Panc1 (cell line): ENCODE measurements around the gene TMEM131L.

Experiments used
- POLR2AphosphoS5 ChIP-seq: IDR thresholded peaks from 2 replicates; pipeline ENCODE4 v1.6.1; 2012; ENCODE audit warnings: mild to moderate bottlenecking, low read depth, low read length, moderate library complexity
- REST ChIP-seq, 2 experiments: IDR thresholded peaks; 2 replicates each; pipeline ENCODE4 v1.6.1; 2011 to 2012; ENCODE audit warnings: low read depth in 2 of 2, control low read depth in 1 of 2, low read length in 1 of 2, mild to moderate bottlenecking in 1 of 2, moderate library complexity in 1 of 2; ENCODE audit not compliant: insufficient read depth in 1 of 2
- TF ChIP-seq, protein P1 (sequence below): fragments of 450-650 bp; IDR thresholded peaks from 2 replicates; pipeline ENCODE4 v1.5.1; 2017; ENCODE audit warnings: mild to moderate bottlenecking

- no peak for TF ChIP-seq POLR2AphosphoS5
- TF ChIP-seq, protein P1, sequence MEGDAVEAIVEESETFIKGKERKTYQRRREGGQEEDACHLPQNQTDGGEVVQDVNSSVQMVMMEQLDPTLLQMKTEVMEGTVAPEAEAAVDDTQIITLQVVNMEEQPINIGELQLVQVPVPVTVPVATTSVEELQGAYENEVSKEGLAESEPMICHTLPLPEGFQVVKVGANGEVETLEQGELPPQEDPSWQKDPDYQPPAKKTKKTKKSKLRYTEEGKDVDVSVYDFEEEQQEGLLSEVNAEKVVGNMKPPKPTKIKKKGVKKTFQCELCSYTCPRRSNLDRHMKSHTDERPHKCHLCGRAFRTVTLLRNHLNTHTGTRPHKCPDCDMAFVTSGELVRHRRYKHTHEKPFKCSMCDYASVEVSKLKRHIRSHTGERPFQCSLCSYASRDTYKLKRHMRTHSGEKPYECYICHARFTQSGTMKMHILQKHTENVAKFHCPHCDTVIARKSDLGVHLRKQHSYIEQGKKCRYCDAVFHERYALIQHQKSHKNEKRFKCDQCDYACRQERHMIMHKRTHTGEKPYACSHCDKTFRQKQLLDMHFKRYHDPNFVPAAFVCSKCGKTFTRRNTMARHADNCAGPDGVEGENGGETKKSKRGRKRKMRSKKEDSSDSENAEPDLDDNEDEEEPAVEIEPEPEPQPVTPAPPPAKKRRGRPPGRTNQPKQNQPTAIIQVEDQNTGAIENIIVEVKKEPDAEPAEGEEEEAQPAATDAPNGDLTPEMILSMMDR = no peak
- no peak for TF ChIP-seq REST (IDR thresholded peaks at IDR 0.05; ENCODE audit: insufficient read depth in 1 of 2, low read depth in 2 of 2, low read length in 1 of 2)
Measured at GRCh38 chr4:153520801-153521329, 54.7 kb downstream of the TMEM131L start.
